Trophoblast cell (in vitro differentiated cells and primary cell): ENCODE data around the gene CAB39.

Source experiments
- DNase-seq, 2 donors: peaks; one replicate each; pipeline ENCODE4 v3.0.0-alpha.2; 2016
- H2AFZ ChIP-seq: 2 replicates; pipeline ENCODE4 v1.6.1; 2013; ENCODE audit warnings: low read length, moderate library complexity, mild to moderate bottlenecking; ENCODE audit not compliant: insufficient read depth, poor library complexity
- H2AK5ac ChIP-seq: 2 replicates; pipeline ENCODE4 v1.6.1; 2013; ENCODE audit warnings: mild to moderate bottlenecking, low read length
- H2BK120ac ChIP-seq: 2 replicates; pipeline ENCODE4 v1.6.1; 2013; ENCODE audit warnings: low read length, mild to moderate bottlenecking, moderate library complexity; ENCODE audit not compliant: insufficient read depth, poor library complexity
- H2BK12ac ChIP-seq: 2 replicates; pipeline ENCODE4 v1.6.1; 2013; ENCODE audit warnings: mild to moderate bottlenecking, low read length, moderate library complexity
- H2BK5ac ChIP-seq: 2 replicates; pipeline ENCODE4 v1.6.1; 2013; ENCODE audit warnings: low read length, low read depth, moderate library complexity, mild to moderate bottlenecking; ENCODE audit not compliant: poor library complexity
- H3K14ac ChIP-seq: 2 replicates; pipeline ENCODE4 v1.6.1; 2013; ENCODE audit warnings: mild to moderate bottlenecking, low read length
- H3K18ac ChIP-seq: 2 replicates; pipeline ENCODE4 v1.6.1; 2013; ENCODE audit warnings: mild to moderate bottlenecking, low read length
- H3K23ac ChIP-seq: 2 replicates; pipeline ENCODE4 v1.6.1; 2013; ENCODE audit warnings: low read length
- H3K27ac ChIP-seq: 2 replicates; pipeline ENCODE4 v1.5.1; 2013; ENCODE audit warnings: low read depth, mild to moderate bottlenecking, inconsistent platforms, low read length, moderate library complexity
- H3K27me3 ChIP-seq: 2 replicates; pipeline ENCODE4 v1.6.1; 2013; ENCODE audit warnings: inconsistent platforms, mild to moderate bottlenecking, low read length, moderate library complexity; ENCODE audit not compliant: insufficient read depth
- H3K36me3 ChIP-seq, 2 experiments: 1 replicate in 1 of 2; 2 replicates in 1 of 2; pipeline ENCODE4 v1.6.1; 2013; ENCODE audit warnings: low read length in 2 of 2, mild to moderate bottlenecking in 2 of 2, moderate library complexity in 1 of 2; ENCODE audit not compliant: insufficient read depth in 2 of 2, control insufficient read depth in 1 of 2
- H3K4ac ChIP-seq: 2 replicates; pipeline ENCODE4 v1.6.1; 2013; ENCODE audit warnings: low read depth, mild to moderate bottlenecking, low read length, moderate library complexity
- H3K4me1 ChIP-seq, 2 experiments: 1 replicate in 1 of 2; 2 replicates in 1 of 2; pipeline ENCODE4 v1.6.1; 2013; ENCODE audit warnings: low read length in 2 of 2, mild to moderate bottlenecking in 2 of 2, moderate library complexity in 1 of 2; ENCODE audit not compliant: insufficient read depth in 2 of 2, control insufficient read depth in 1 of 2
- H3K4me2 ChIP-seq: 2 replicates; pipeline ENCODE4 v1.6.1; 2013; ENCODE audit warnings: inconsistent platforms, mild to moderate bottlenecking, low read length, moderate library complexity
- H3K4me3 ChIP-seq: 2 replicates; pipeline ENCODE4 v1.5.1; 2013; ENCODE audit warnings: mild to moderate bottlenecking, low read depth, low read length, inconsistent platforms
- H3K79me1 ChIP-seq: one replicate; pipeline ENCODE4 v1.6.1; 2013; ENCODE audit warnings: low read length
- H3K79me2 ChIP-seq: 2 replicates; pipeline ENCODE4 v1.6.1; 2013; ENCODE audit warnings: low read length, mild to moderate bottlenecking; ENCODE audit not compliant: control insufficient read depth, insufficient read depth, poor library complexity
- H3K9ac ChIP-seq: 2 replicates; pipeline ENCODE4 v1.6.1; 2013; ENCODE audit warnings: mild to moderate bottlenecking, low read length
- H3K9me3 ChIP-seq: 2 replicates; pipeline ENCODE4 v1.6.1; 2013; ENCODE audit warnings: low read depth, mild to moderate bottlenecking, control low read depth, inconsistent platforms, low read length; ENCODE audit not compliant: insufficient read depth
- H4K12ac ChIP-seq: 2 replicates; pipeline ENCODE4 v1.6.1; 2013; ENCODE audit warnings: low read depth, mild to moderate bottlenecking, low read length, moderate library complexity
- H4K8ac ChIP-seq: 2 replicates; pipeline ENCODE4 v1.6.1; 2013; ENCODE audit warnings: low read depth, mild to moderate bottlenecking, low read length, moderate library complexity
- H4K91ac ChIP-seq: one replicate; pipeline ENCODE4 v1.6.1; 2013; ENCODE audit warnings: low read depth, mild to moderate bottlenecking, low read length, moderate library complexity
- WGBS: extraction: QIAGEN DNeasy Blood & Tissue Kit; methylation state at CpG from one replicate; pipeline ENCODE4 v1.1.7; 2013; ENCODE audit warnings: missing lambda C conversion rate; ENCODE audit not compliant: insufficient read length, insufficient coverage; ENCODE audit errors: extremely low coverage; 5-methylcytosine and 5-hydroxymethylcytosine counted together

Gene CAB39

GRCh38 chr2:230778350-230779063 is 65.9 kb downstream of the CAB39 start:
- no CpG with 5 or more reads among the region's 8 CpGs for WGBS
- H2AFZ ChIP-seq, result no peak overlapping the region
- H2BK5ac ChIP-seq, result peak overlapping the region; percentile 79
- H4K91ac ChIP-seq, result peak overlapping the region; percentile 55
- no peak overlapping the region for H3K9ac ChIP-seq
- H3K14ac ChIP-seq, result peak overlapping the region; percentile 81
- H3K79me1 ChIP-seq, result peaks cover 5% of the 10 kb centered on the region
- H3K18ac ChIP-seq, result peak overlapping the region; percentile 91
- no peak overlapping the region for H3K4me2 ChIP-seq
- no peak for DNase-seq
- H3K27me3 ChIP-seq, result no peaks in the 10 kb centered on the region
- peaks cover 2% of the 10 kb centered on the region for H3K79me2 ChIP-seq
- peaks cover 5% of the 10 kb centered on the region in 2 experiments for H3K4me1 ChIP-seq
- peak overlapping the region; percentile 34 for H4K8ac ChIP-seq
- H4K12ac ChIP-seq, result no peak overlapping the region
- H3K23ac ChIP-seq, result no peak overlapping the region
- peak overlapping the region; percentile 89 for H2AK5ac ChIP-seq
- peaks cover 4% of the 10 kb centered on the region in 2 experiments for H3K36me3 ChIP-seq
- no peak overlapping the region for H3K27ac ChIP-seq
- no peak overlapping the region for H3K4me3 ChIP-seq
- H2BK120ac ChIP-seq, result no peak overlapping the region
- peak overlapping the region; percentile 98 for H2BK12ac ChIP-seq
- peak overlapping the region; percentile 41 for H3K4ac ChIP-seq
- no peaks in the 10 kb centered on the region for H3K9me3 ChIP-seq

- no peak overlapping the region for H3K23ac ChIP-seq
- peaks cover 5% of the 10 kb centered on the region for H3K79me1 ChIP-seq
- H4K91ac ChIP-seq, result no peak overlapping the region
- no peak overlapping the region for H2BK120ac ChIP-seq
- H3K9ac ChIP-seq, result no peak overlapping the region
- no CpG with 5 or more reads among the region's 3 CpGs for WGBS
- H2BK12ac ChIP-seq, result no peak overlapping the region
- no peak overlapping the region for H3K27ac ChIP-seq
- H3K79me2 ChIP-seq, result peaks cover 2% of the 10 kb centered on the region
- no peaks in the 10 kb centered on the region for H3K9me3 ChIP-seq
- no peak overlapping the region for H4K12ac ChIP-seq
- peak overlapping the region; percentile 50 for H3K18ac ChIP-seq
- no peak overlapping the region for H3K4me3 ChIP-seq
- no peak for DNase-seq
- H3K36me3 ChIP-seq, result peaks cover 4 to 5% of the 10 kb centered on the region in 2 experiments
- no peak overlapping the region for H3K4me2 ChIP-seq
- H2BK5ac ChIP-seq, result no peak overlapping the region
- H3K4ac ChIP-seq, result no peak overlapping the region
- H2AK5ac ChIP-seq, result no peak overlapping the region
- H3K4me1 ChIP-seq, result peaks cover 5% of the 10 kb centered on the region in 2 experiments
- no peak overlapping the region for H4K8ac ChIP-seq
- H3K27me3 ChIP-seq, result no peaks in the 10 kb centered on the region
- no peak overlapping the region for H2AFZ ChIP-seq
- no peak overlapping the region for H3K14ac ChIP-seq
These were observed 66.5 kb downstream of the CAB39 start for GRCh38 chr2:230779126-230779525.

DNA sequence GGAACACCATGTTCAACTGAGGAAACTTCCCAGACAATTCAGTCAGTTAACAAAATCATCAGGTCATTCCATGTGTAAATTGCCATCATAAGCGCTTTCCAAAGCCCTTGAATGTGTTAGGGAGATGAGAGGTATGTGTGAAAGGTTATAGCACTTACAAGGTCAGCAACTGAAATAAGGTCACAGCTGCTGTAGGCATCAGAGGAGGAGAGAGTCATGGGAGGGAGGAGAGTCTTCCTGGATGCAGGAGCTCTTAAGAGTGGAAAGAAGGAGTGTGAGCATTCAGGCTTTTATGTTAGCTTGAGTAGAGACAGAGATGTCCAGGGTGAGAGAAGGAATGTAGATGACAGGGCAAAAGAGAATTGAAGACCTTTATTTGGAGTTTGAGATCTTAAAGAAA is 67.0 kb downstream of the CAB39 start:
- no peak overlapping the region for H2BK5ac ChIP-seq
- no peak overlapping the region for H4K8ac ChIP-seq
- no peak overlapping the region for H2AFZ ChIP-seq
- peaks cover 5 to 6% of the 10 kb centered on the region in 2 experiments for H3K4me1 ChIP-seq
- no peak overlapping the region for H3K4ac ChIP-seq
- H3K36me3 ChIP-seq, result peaks cover 4 to 7% of the 10 kb centered on the region in 2 experiments
- no peak for DNase-seq
- H3K9ac ChIP-seq, result no peak overlapping the region
- WGBS, result no CpG with 5 or more reads among the region's 1 CpG
- no peaks in the 10 kb centered on the region for H3K27me3 ChIP-seq
- no peak overlapping the region for H3K14ac ChIP-seq
- H2BK12ac ChIP-seq, result no peak overlapping the region
- H2BK120ac ChIP-seq, result no peak overlapping the region
- peaks cover 2% of the 10 kb centered on the region for H3K79me2 ChIP-seq
- H3K9me3 ChIP-seq, result no peaks in the 10 kb centered on the region
- no peak overlapping the region for H3K18ac ChIP-seq
- no peak overlapping the region for H3K4me3 ChIP-seq
- no peak overlapping the region for H3K4me2 ChIP-seq
- H3K23ac ChIP-seq, result no peak overlapping the region
- no peak overlapping the region for H3K27ac ChIP-seq
- no peak overlapping the region for H4K91ac ChIP-seq
- peaks cover 5% of the 10 kb centered on the region for H3K79me1 ChIP-seq
- H2AK5ac ChIP-seq, result no peak overlapping the region
- H4K12ac ChIP-seq, result no peak overlapping the region

GRCh38 chr2:230781130-230781797 is 68.6 kb downstream of the CAB39 start:
- no peak overlapping the region for H3K4me2 ChIP-seq
- H4K12ac ChIP-seq, result no peak overlapping the region
- no peak overlapping the region for H3K4me3 ChIP-seq
- H3K4ac ChIP-seq, result no peak overlapping the region
- no peak overlapping the region for H2BK12ac ChIP-seq
- no peak overlapping the region for H2AFZ ChIP-seq
- no peak overlapping the region for H3K27ac ChIP-seq
- H3K23ac ChIP-seq, result no peak overlapping the region
- peaks cover 5 to 6% of the 10 kb centered on the region in 2 experiments for H3K4me1 ChIP-seq
- peaks cover 7% of the 10 kb centered on the region in 2 experiments for H3K36me3 ChIP-seq
- no CpG with 5 or more reads among the region's 5 CpGs for WGBS
- no peak overlapping the region for H2BK5ac ChIP-seq
- peaks cover 2% of the 10 kb centered on the region for H3K79me2 ChIP-seq
- H3K9ac ChIP-seq, result no peak overlapping the region
- DNase-seq, result no peak
- H2BK120ac ChIP-seq, result no peak overlapping the region
- H3K14ac ChIP-seq, result no peak overlapping the region
- no peak overlapping the region for H4K91ac ChIP-seq
- H3K27me3 ChIP-seq, result no peaks in the 10 kb centered on the region
- no peaks in the 10 kb centered on the region for H3K9me3 ChIP-seq
- H3K79me1 ChIP-seq, result peaks cover 5% of the 10 kb centered on the region
- no peak overlapping the region for H2AK5ac ChIP-seq
- H4K8ac ChIP-seq, result no peak overlapping the region
- H3K18ac ChIP-seq, result no peak overlapping the region
